HEK293 (cell line): Measurements from ENCODE around the gene TBC1D8.

Experiments
- CTCF ChIA-PET: fragments of 350-600 bp; formaldehyde crosslinking; extraction: SDS; loops from one replicate; lab custom pipeline; 2021; ENCODE audit warnings: antibody characterized with exemption; lab: Yijun Ruan, JAX
- POLR2A ChIA-PET: fragments of 300-600 bp; formaldehyde crosslinking; extraction: SDS; loops from one replicate; lab custom pipeline; 2020; ENCODE audit warnings: antibody characterized with exemption, inconsistent platforms; lab: Yijun Ruan, JAX
- H3K27ac ChIP-seq: fragments of 200-500 bp; sonication (Bioruptor generic); 2 replicates; pipeline ENCODE4 v1.5.1; 2014; ENCODE audit warnings: low read depth, low read length, control low read depth, inconsistent platforms; ENCODE audit errors: extremely low read depth
- H3K36me3 ChIP-seq, 2 experiments: fragments of 200-500 bp in 1 of 2; sonication (Bioruptor generic) in 1 of 2; 1 replicate in 1 of 2; 2 replicates in 1 of 2; pipeline ENCODE4 v1.5.1; 2014 to 2017; ENCODE audit warnings: inconsistent platforms in 2 of 2, low read length in 2 of 2; ENCODE audit not compliant: control insufficient read depth in 2 of 2, insufficient read depth in 1 of 2
- H3K4me1 ChIP-seq: fragments of 200-500 bp; sonication (Bioruptor generic); 2 replicates; pipeline ENCODE4 v1.5.1; 2014; ENCODE audit warnings: mild to moderate bottlenecking, low read length, inconsistent platforms; ENCODE audit not compliant: control insufficient read depth, insufficient read depth
- H3K4me3 ChIP-seq: 2 replicates; pipeline ENCODE4 v1.5.1; 2011; ENCODE audit warnings: low read depth, mild to moderate bottlenecking, control low read depth, low read length, moderate library complexity
- H3K9me3 ChIP-seq: fragments of 200-500 bp; sonication (Bioruptor generic); 2 replicates; pipeline ENCODE4 v1.5.1; 2014; ENCODE audit warnings: low read depth, low read length, inconsistent platforms; ENCODE audit not compliant: control insufficient read depth, insufficient read depth
- GLIS1 ChIP-seq: fragments of 450-650 bp; formaldehyde crosslinking; IDR thresholded peaks from 2 replicates; pipeline ENCODE4 v1.5.1; 2016; ENCODE audit warnings: missing biosample characterization, missing genetic modification characterization
- INSM2 ChIP-seq: fragments of 450-650 bp; formaldehyde crosslinking; IDR thresholded peaks from 2 replicates; pipeline ENCODE4 v1.5.1; 2016; ENCODE audit warnings: missing biosample characterization, missing genetic modification characterization
- KLF7 ChIP-seq: fragments of 450-650 bp; formaldehyde crosslinking; IDR thresholded peaks from 2 replicates; pipeline ENCODE4 v1.5.1; 2016; ENCODE audit warnings: missing biosample characterization, missing genetic modification characterization, borderline replicate concordance
- MEIS1 ChIP-seq: sonication (generic); formaldehyde crosslinking; IDR thresholded peaks from 2 replicates; pipeline ENCODE4 v1.8.1; 2022; ENCODE audit warnings: missing genetic modification reagents, mild to moderate bottlenecking, borderline replicate concordance
- OVOL3 ChIP-seq: fragments of 450-650 bp; formaldehyde crosslinking; IDR thresholded peaks from 2 replicates; pipeline ENCODE4 v1.5.1; 2016; ENCODE audit warnings: missing biosample characterization, missing genetic modification characterization
- REST ChIP-seq: fragments of 450-650 bp; formaldehyde crosslinking; IDR thresholded peaks from 2 replicates; pipeline ENCODE4 v1.5.1; 2016; ENCODE audit warnings: missing biosample characterization, missing genetic modification characterization
- YY1 ChIP-seq: fragments of 450-650 bp; formaldehyde crosslinking; IDR thresholded peaks from 2 replicates; pipeline ENCODE4 v1.5.1; 2018; ENCODE audit warnings: missing biosample characterization, missing genetic modification characterization
- ZFP69B ChIP-seq: fragments of 450-650 bp; formaldehyde crosslinking; IDR thresholded peaks from 2 replicates; pipeline ENCODE4 v1.5.1; 2016; ENCODE audit warnings: missing biosample characterization, missing genetic modification characterization
- ZNF138 ChIP-seq: fragments of 450-650 bp; formaldehyde crosslinking; IDR thresholded peaks from 2 replicates; pipeline ENCODE4 v1.5.1; 2016; ENCODE audit warnings: missing biosample characterization, missing genetic modification characterization, borderline replicate concordance
- ZNF266 ChIP-seq: fragments of 450-650 bp; formaldehyde crosslinking; IDR thresholded peaks from 2 replicates; pipeline ENCODE4 v1.5.1; 2016; ENCODE audit warnings: missing biosample characterization, missing genetic modification characterization, low read depth
- ZNF311 ChIP-seq: fragments of 450-650 bp; formaldehyde crosslinking; IDR thresholded peaks from 2 replicates; pipeline ENCODE4 v1.5.1; 2017; ENCODE audit warnings: missing biosample characterization, missing genetic modification characterization, borderline replicate concordance
- ZNF623 ChIP-seq: fragments of 450-650 bp; formaldehyde crosslinking; IDR thresholded peaks from 2 replicates; pipeline ENCODE4 v1.5.1; 2016; ENCODE audit warnings: missing biosample characterization, missing genetic modification characterization
- TF ChIP-seq, protein P1 (sequence below): fragments of 450-650 bp; formaldehyde crosslinking; IDR thresholded peaks from 2 replicates; pipeline ENCODE4 v1.5.1; 2016; ENCODE audit warnings: missing biosample characterization, missing genetic modification characterization
- TF ChIP-seq, protein P2 (sequence below): fragments of 450-650 bp; formaldehyde crosslinking; IDR thresholded peaks from 2 replicates; pipeline ENCODE4 v1.5.1; 2016; ENCODE audit warnings: missing biosample characterization, missing genetic modification characterization, low read depth

The TBC1D8 gene

DNA sequence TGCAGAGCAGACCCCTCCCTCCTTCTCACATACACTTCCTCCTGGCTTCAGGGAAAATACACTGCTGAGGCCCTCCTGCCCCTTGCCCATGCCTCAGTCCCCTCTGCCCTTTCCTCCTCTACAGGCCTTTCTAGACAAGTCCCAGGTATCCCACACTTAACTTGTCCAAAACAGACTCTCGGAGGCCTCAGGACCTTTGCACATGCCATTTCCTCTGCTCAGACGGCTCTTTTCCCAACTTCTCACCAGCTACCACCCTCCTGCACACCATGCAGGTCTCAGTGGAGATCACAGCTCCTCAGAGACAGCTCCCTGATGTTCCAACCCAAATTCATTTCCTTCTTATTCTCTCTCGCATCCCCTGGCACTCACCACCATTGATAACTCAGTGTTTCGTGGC is 11.7 kb downstream of the TBC1D8 start:
- peaks cover 4% of the 10 kb centered on the region for H3K4me1 ChIP-seq
- ChIA-PET CTCF (interaction anchor here (0.6 to 2.2 kb wide), 2 partner anchors 95 to 102 kb away, joined by 3 to 6 read pairs; no protein-coding TSS in a partner anchor), POLR2A (interaction anchor here (1.2 to 2.6 kb wide), 2 partner anchors 11 to 137 kb away, joined by 4 to 10 read pairs; partner anchors contain the start of genes RPL31 and TBC1D8)
- no peaks in the 10 kb centered on the region for H3K36me3 ChIP-seq
- peak; percentile 88 for TF ChIP-seq ZNF623 (tag by site-specific recombination)
- no peak for TF ChIP-seq KLF7 (tag by site-specific recombination)
- no peak overlapping the region for H3K27ac ChIP-seq
- peaks cover 2% of the 10 kb centered on the region; the same call in 1 of the 2 replicates for H3K9me3 ChIP-seq
- H3K4me3 ChIP-seq = no peak overlapping the region

- H3K4me3 ChIP-seq = no peak overlapping the region
- H3K36me3 ChIP-seq = no peaks in the 10 kb centered on the region
- H3K9me3 ChIP-seq = no peaks in the 10 kb centered on the region
- no peaks in the 10 kb centered on the region for H3K4me1 ChIP-seq
- ChIA-PET POLR2A (no interaction called here), CTCF (no interaction called here)
- TF ChIP-seq, protein P1, sequence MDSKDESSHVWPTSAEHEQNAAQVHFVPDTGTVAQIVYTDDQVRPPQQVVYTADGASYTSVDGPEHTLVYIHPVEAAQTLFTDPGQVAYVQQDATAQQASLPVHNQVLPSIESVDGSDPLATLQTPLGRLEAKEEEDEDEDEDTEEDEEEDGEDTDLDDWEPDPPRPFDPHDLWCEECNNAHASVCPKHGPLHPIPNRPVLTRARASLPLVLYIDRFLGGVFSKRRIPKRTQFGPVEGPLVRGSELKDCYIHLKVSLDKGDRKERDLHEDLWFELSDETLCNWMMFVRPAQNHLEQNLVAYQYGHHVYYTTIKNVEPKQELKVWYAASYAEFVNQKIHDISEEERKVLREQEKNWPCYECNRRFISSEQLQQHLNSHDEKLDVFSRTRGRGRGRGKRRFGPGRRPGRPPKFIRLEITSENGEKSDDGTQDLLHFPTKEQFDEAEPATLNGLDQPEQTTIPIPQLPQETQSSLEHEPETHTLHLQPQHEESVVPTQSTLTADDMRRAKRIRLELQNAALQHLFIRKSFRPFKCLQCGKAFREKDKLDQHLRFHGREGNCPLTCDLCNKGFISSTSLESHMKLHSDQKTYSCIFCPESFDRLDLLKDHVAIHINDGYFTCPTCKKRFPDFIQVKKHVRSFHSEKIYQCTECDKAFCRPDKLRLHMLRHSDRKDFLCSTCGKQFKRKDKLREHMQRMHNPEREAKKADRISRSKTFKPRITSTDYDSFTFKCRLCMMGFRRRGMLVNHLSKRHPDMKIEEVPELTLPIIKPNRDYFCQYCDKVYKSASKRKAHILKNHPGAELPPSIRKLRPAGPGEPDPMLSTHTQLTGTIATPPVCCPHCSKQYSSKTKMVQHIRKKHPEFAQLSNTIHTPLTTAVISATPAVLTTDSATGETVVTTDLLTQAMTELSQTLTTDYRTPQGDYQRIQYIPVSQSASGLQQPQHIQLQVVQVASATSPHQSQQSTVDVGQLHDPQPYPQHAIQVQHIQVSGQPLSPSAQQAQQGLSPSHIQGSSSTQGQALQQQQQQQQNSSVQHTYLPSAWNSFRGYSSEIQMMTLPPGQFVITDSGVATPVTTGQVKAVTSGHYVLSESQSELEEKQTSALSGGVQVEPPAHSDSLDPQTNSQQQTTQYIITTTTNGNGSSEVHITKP (tag by site-specific recombination) = peak; percentile 74
- TF ChIP-seq GLIS1 = peak; percentile 65
- TF ChIP-seq ZNF311 (tag by site-specific recombination) = no peak
- no peak for TF ChIP-seq OVOL3 (tag by site-specific recombination)
- TF ChIP-seq YY1 (tag by site-specific recombination) = no peak
- TF ChIP-seq ZNF266 (tag by site-specific recombination) = no peak
- TF ChIP-seq MEIS1 (CRISPR knock-in tag) = no peak
- TF ChIP-seq, all 188 proteins: peak for 2
- no peak overlapping the region for H3K27ac ChIP-seq
Observed at GRCh38 chr2:101135412-101136296, 15.5 kb downstream of the TBC1D8 start.

DNA sequence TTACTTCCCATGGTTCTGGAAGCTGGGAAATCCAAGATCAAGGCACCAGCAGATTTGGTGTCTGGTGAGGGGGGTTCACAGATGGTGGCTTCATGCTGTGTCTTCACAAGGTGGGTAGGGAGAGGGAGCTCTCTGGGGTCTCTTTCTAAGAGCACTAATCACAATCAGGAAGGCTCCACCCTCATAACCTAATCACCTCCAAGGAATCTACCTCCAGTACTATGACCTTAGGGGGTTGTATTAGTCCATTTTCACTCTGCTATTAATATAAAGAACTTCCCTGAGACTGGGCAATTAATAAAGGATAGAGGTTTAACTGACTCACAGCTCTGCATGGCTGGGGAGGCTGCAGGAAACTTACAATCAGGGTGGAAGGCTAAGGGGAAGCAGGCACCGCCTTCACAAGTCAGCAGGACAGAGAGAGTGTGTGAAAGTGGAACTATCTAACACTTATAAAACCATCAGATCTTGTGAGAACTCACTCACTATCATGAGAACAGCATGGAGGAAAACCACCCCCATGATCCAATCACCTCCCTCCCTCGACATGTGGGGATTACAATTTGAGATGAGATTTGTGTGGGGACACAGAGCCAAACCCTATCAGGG is 17.6 kb downstream of the TBC1D8 start:
- no peaks in the 10 kb centered on the region for H3K9me3 ChIP-seq
- ChIA-PET CTCF (interaction anchor here (0.6 kb wide), 1 partner anchor 86 kb away, joined by 5 read pairs; no protein-coding TSS in a partner anchor), POLR2A (no interaction called here)
- no peak for TF ChIP-seq ZNF311 (tag by site-specific recombination)
- TF ChIP-seq, protein P2, sequence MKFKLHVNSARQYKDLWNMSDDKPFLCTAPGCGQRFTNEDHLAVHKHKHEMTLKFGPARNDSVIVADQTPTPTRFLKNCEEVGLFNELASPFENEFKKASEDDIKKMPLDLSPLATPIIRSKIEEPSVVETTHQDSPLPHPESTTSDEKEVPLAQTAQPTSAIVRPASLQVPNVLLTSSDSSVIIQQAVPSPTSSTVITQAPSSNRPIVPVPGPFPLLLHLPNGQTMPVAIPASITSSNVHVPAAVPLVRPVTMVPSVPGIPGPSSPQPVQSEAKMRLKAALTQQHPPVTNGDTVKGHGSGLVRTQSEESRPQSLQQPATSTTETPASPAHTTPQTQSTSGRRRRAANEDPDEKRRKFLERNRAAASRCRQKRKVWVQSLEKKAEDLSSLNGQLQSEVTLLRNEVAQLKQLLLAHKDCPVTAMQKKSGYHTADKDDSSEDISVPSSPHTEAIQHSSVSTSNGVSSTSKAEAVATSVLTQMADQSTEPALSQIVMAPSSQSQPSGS (tag by site-specific recombination) = no peak
- no peak for TF ChIP-seq ZFP69B (tag by site-specific recombination)
- no peak for TF ChIP-seq INSM2 (tag by site-specific recombination)
- TF ChIP-seq REST (tag by site-specific recombination) = no peak
- no peak for TF ChIP-seq ZNF138 (tag by site-specific recombination)
- H3K4me1 ChIP-seq = no peaks in the 10 kb centered on the region
- H3K4me3 ChIP-seq = no peak overlapping the region
- no peak overlapping the region for H3K27ac ChIP-seq
- H3K36me3 ChIP-seq = no peaks in the 10 kb centered on the region
